Activated T-helper 2 cell treated with anti-CD3 and anti-CD28 coated beads, Interferon-gamma antibody, Interleukin-2, Interleukin-4, amounts not matched to agents 10 μg/mL and 5 μg/mL and 100 μg/mL, durations not matched to agents 14 hours and 24 hours and 36 hours (primary cell): ENCODE data around the gene CES5A. TPM values are rescaled to one million over a fixed set of nuclear protein-coding genes. Genes with fewer than 3 reads are reported as not detected.
"Not testable (repeated sequence)": the region's sequence is repeated elsewhere in the genome, so short reads cannot be mapped to it uniquely, and the experiment has no call there.

ENCODE experiments used
- DNase-seq: peaks from one replicate; pipeline ENCODE4 v3.0.0; 2021; ENCODE audit warnings: low spot score
- H3K27ac Mint-ChIP-seq: one replicate; pipeline ENCODE4 v1.8.0; 2021; ENCODE audit warnings: mixed read lengths
- H3K27me3 Mint-ChIP-seq: one replicate; pipeline ENCODE4 v1.8.0; 2021; ENCODE audit warnings: low read depth, mixed read lengths
- H3K36me3 Mint-ChIP-seq: one replicate; pipeline ENCODE4 v1.8.0; 2021; ENCODE audit warnings: low read depth, mixed read lengths
- H3K4me1 Mint-ChIP-seq: one replicate; pipeline ENCODE4 v1.8.0; 2021; ENCODE audit warnings: low read depth, mixed read lengths
- H3K4me3 Mint-ChIP-seq: one replicate; pipeline ENCODE4 v1.8.0; 2021; ENCODE audit warnings: low read depth, mild to moderate bottlenecking, moderate library complexity, mixed read lengths
- H3K9me3 Mint-ChIP-seq: one replicate; pipeline ENCODE4 v1.8.0; 2021; ENCODE audit warnings: mixed read lengths
- intact Hi-C: fragments of 100-400 bp; cut with micrococcal nuclease; formaldehyde crosslinking; loops from one replicate; pipeline ENCODE4 v1.15.1; 2023
- total RNA-seq: library from RNA; stranded (reverse); gene quantifications from 2 replicates; pipeline ENCODE4 v1.2.3, GENCODE V29; 2022

CES5A gene
- total RNA-seq, 1 donor from 2014 or later, result not detected

DNA sequence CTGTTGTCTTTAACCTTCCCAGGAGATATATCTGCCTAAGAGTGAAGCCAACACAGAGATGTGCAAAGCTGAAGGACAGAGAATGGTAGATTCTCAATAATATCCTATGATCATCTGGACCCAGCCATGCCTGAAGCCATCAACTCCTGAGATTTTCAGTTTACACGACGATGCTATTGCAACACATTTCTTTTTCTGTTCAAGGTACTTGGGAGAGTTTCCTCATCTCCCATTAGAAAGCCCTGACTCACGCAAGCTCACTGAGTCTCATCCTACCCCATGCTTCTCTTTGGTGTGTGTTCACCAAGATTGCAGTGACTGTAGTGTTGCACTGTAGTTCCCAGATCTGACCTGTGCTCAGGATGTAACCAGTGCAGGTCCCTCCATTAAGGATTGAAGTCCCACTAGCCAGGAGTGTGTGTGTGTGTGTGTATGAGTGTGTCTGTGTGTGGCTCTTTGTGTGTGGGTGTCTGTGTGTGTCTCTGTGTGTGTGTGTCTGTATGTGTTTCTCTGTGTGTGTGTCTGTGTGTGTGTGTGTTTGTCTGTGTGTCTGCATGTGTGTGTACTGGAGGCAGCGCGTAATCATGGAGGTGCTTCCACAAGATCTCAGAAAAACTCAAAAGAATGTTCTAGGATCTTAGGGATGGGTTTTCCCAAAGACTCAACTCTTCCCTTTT is 57.8 kb downstream of the CES5A start:
- no peak overlapping the region for H3K27ac Mint-ChIP-seq
- H3K4me1 Mint-ChIP-seq, result no peaks in the 10 kb centered on the region
- H3K4me3 Mint-ChIP-seq, result no peak overlapping the region
- no peaks in the 10 kb centered on the region for H3K9me3 Mint-ChIP-seq
- H3K36me3 Mint-ChIP-seq, result no peaks in the 10 kb centered on the region
- no peaks in the 10 kb centered on the region for H3K27me3 Mint-ChIP-seq
- no peak for DNase-seq
- intact Hi-C loops, result no loop called here

DNA sequence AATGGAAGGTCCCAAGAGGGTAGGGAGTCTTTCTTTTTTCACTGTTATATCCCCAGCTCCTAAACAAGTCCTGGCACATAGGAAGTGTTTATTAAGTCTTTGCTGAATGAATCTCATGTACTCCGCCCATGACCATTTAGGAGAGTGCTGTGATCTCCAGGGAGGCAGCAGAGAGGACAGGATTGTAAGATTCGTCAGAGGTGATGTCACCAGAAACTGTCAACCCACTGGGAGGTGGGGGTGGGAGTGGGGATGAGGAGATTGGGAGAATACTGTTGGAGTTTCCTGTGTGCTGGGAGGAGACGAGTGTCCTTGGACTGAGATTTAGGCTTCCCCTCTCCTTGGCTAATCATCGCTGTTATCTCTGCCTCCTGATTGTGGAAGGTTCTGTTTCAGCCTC is 59.0 kb downstream of the CES5A start:
- H3K27me3 Mint-ChIP-seq, H3K36me3 Mint-ChIP-seq, H3K27ac Mint-ChIP-seq, H3K4me1 Mint-ChIP-seq, H3K9me3 Mint-ChIP-seq, DNase-seq, H3K4me3 Mint-ChIP-seq, intact Hi-C loops: not testable (repeated sequence)

DNA sequence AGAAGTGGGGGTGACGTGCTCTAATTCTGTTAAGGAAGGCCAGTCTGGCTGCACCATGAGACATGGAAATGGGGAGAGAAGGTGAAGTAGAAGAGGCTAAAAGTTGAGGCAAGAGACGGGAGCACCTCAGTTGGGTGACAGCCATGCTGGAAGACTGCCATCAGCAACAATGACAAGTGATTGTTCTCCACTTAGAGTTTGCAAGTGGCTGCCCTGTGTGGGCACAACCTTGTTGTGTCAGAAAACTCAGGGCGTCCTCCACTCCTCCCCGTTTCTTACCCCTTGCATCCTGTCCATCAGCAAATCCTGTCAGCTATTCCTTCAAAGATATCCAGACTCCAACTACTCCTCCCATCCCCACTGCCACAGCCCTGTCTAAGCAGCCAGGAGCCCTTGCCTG is 59.9 kb downstream of the CES5A start:
- Mint-ChIP-seq H3K4me3 (no peak overlapping the region), H3K27me3 (no peaks in the 10 kb centered on the region), H3K4me1 (no peaks in the 10 kb centered on the region), H3K27ac (no peak overlapping the region), H3K9me3 (no peaks in the 10 kb centered on the region), H3K36me3 (no peaks in the 10 kb centered on the region)
- intact Hi-C loops, result no loop called here
- no peak for DNase-seq

- H3K27ac Mint-ChIP-seq, DNase-seq, intact Hi-C loops, H3K9me3 Mint-ChIP-seq, H3K4me1 Mint-ChIP-seq, H3K27me3 Mint-ChIP-seq, H3K36me3 Mint-ChIP-seq, H3K4me3 Mint-ChIP-seq: not testable (repeated sequence)
Measured at GRCh38 chr16:55814174-55814573, 61.0 kb downstream of the CES5A start.

- H3K27ac Mint-ChIP-seq, H3K9me3 Mint-ChIP-seq, H3K36me3 Mint-ChIP-seq, H3K4me1 Mint-ChIP-seq, DNase-seq, intact Hi-C loops, H3K4me3 Mint-ChIP-seq, H3K27me3 Mint-ChIP-seq: not testable (repeated sequence)
Measured at GRCh38 chr16:55813730-55814129, 61.4 kb downstream of the CES5A start.

DNA sequence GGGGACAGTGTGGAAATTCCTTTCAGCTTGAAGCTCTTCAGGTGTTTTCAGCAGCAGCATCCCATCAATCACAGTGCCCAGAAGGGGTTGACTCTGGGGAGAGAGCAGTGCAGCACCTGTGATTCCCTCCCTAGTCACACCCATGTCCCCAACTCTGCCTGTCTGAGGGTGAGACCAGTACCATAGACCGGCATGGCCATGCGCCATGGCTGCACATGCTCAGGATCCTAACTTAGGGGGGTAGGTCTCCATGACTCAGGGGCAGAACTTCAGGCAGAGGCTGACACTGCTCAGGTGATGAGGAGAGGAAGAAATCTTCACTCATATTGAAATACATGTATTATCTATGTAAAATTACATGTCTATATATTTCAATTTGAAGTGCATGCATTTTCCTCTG is 62.2 kb downstream of the CES5A start:
- Mint-ChIP-seq H3K27me3 (no peaks in the 10 kb centered on the region), H3K4me1 (no peaks in the 10 kb centered on the region), H3K4me3 (no peak overlapping the region), H3K36me3 (no peaks in the 10 kb centered on the region), H3K9me3 (no peaks in the 10 kb centered on the region), H3K27ac (no peak overlapping the region)
- intact Hi-C loops, result no loop called here
- no peak for DNase-seq

- intact Hi-C loops, result no loop called here
- no peaks in the 10 kb centered on the region for H3K9me3 Mint-ChIP-seq
- no peaks in the 10 kb centered on the region for H3K36me3 Mint-ChIP-seq
- no peaks in the 10 kb centered on the region for H3K27me3 Mint-ChIP-seq
- H3K4me3 Mint-ChIP-seq, result no peak overlapping the region
- H3K27ac Mint-ChIP-seq, result no peak overlapping the region
- H3K4me1 Mint-ChIP-seq, result no peaks in the 10 kb centered on the region
- DNase-seq, result no peak
Measured at GRCh38 chr16:55811811-55812210, 63.4 kb downstream of the CES5A start.

- intact Hi-C loops, result no loop called here
- no peak for DNase-seq
- H3K4me3 Mint-ChIP-seq, result no peak overlapping the region
- H3K27ac Mint-ChIP-seq, result no peak overlapping the region
- no peaks in the 10 kb centered on the region for H3K9me3 Mint-ChIP-seq
- no peaks in the 10 kb centered on the region for H3K36me3 Mint-ChIP-seq
- no peaks in the 10 kb centered on the region for H3K27me3 Mint-ChIP-seq
- no peaks in the 10 kb centered on the region for H3K4me1 Mint-ChIP-seq
Measured at GRCh38 chr16:55810451-55810961, 64.7 kb downstream of the CES5A start.

DNA sequence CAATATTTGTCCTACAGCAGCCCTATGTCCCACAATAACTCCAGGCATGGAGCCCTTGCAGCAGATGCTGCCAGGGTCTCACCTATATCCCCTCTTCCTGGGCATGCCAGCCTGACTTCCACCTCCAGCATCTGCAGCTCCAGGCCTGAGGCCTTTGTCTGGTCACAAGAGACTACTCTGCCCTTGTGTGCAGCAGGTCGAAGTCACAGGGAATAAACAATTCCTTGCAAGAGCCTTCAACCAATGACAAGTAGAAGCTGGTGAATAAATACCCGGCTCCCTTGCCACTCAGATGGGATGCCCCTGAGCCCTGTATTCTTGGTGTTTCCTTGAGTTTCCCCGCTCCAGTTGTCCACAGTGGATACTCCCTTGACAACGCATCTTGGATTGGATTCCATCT is 65.3 kb downstream of the CES5A start:
- Mint-ChIP-seq H3K27ac (no peak overlapping the region), H3K9me3 (no peaks in the 10 kb centered on the region), H3K27me3 (no peaks in the 10 kb centered on the region), H3K4me3 (no peak overlapping the region), H3K36me3 (no peaks in the 10 kb centered on the region), H3K4me1 (no peaks in the 10 kb centered on the region)
- no peak for DNase-seq
- intact Hi-C loops, result no loop called here

DNA sequence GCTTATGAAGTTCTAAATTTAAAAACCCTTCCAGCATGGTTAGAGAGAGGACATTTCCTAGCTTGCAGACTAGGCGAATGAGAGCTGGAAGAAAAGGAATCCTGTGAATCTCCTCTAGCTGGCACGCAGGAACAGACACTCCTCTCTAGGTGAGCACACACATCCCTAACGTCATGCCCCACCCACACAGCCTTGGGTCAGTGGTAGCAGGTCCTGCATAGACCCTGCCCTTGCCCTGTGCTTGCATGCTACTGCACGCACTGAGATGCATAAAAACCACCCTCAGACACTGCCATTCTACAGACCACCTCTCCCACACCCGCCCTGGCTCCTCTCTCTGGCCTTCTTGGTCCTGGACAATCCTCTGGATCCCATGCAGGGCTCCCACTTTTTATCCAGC is 65.8 kb downstream of the CES5A start:
- Mint-ChIP-seq H3K4me1 (no peaks in the 10 kb centered on the region), H3K36me3 (no peaks in the 10 kb centered on the region), H3K27ac (no peak overlapping the region), H3K9me3 (no peaks in the 10 kb centered on the region), H3K4me3 (no peak overlapping the region), H3K27me3 (no peaks in the 10 kb centered on the region)
- no peak for DNase-seq
- intact Hi-C loops, result no loop called here

- H3K9me3 Mint-ChIP-seq, H3K4me3 Mint-ChIP-seq, DNase-seq, H3K27ac Mint-ChIP-seq, H3K27me3 Mint-ChIP-seq, intact Hi-C loops, H3K36me3 Mint-ChIP-seq, H3K4me1 Mint-ChIP-seq: not testable (repeated sequence)
Measured at GRCh38 chr16:55808286-55808685, 66.9 kb downstream of the CES5A start.

DNA sequence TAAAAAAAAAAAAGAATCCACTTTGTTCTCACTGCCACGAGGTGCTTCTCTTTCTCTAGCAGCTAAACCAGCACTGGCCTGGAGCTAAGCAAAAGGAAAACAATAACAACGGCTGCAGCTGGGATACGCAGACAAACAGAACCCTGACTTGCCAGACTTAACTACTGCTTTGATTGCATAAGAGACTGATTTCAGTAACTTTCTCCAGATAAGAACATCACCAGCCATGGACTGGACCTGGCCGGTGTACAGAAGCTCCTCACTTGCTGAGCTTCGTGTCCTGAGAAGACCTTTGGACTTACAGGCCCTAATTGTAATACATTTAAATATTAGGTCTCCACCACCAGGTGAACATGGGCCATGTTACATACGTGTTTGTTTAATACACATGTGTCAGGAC is 70.1 kb downstream of the CES5A start:
- H3K9me3 Mint-ChIP-seq, H3K27me3 Mint-ChIP-seq, intact Hi-C loops, H3K36me3 Mint-ChIP-seq, DNase-seq, H3K27ac Mint-ChIP-seq, H3K4me1 Mint-ChIP-seq, H3K4me3 Mint-ChIP-seq: not testable (repeated sequence)

GRCh38 chr16:55803681-55804080 is 71.5 kb downstream of the CES5A start:
- H3K36me3 Mint-ChIP-seq, H3K4me3 Mint-ChIP-seq, H3K9me3 Mint-ChIP-seq, DNase-seq, H3K27ac Mint-ChIP-seq, H3K27me3 Mint-ChIP-seq, intact Hi-C loops, H3K4me1 Mint-ChIP-seq: not testable (repeated sequence)
